ENCODE data around the gene OR11L1.

Gene OR11L1, protein sequence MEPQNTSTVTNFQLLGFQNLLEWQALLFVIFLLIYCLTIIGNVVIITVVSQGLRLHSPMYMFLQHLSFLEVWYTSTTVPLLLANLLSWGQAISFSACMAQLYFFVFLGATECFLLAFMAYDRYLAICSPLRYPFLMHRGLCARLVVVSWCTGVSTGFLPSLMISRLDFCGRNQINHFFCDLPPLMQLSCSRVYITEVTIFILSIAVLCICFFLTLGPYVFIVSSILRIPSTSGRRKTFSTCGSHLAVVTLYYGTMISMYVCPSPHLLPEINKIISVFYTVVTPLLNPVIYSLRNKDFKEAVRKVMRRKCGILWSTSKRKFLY

DNA sequence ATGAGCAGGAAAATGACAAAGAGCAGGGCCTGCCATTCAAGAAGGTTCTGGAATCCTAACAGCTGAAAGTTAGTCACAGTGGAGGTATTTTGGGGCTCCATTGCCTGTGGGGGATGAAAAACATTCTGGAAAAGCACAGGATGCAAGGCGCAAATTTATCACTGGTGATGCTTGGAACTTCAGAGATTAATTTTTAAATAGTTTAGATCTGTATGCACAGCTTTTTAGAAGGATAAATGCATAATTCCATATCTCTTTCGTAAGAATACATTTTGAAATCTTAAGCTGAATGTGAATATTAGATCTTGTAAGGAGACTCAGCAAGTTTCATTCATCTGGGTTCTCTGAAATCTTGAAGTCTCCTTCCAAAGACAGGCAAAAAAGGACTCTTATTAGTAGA, at the start of gene OR11L1:
OR11L1 (minus strand) TSS at position 101 of the 400 bp plus-strand sequence; CDS start at position 101, 0 bp downstream.
- DNase-seq (ENCODE audit: low spot score): no peak

DNA sequence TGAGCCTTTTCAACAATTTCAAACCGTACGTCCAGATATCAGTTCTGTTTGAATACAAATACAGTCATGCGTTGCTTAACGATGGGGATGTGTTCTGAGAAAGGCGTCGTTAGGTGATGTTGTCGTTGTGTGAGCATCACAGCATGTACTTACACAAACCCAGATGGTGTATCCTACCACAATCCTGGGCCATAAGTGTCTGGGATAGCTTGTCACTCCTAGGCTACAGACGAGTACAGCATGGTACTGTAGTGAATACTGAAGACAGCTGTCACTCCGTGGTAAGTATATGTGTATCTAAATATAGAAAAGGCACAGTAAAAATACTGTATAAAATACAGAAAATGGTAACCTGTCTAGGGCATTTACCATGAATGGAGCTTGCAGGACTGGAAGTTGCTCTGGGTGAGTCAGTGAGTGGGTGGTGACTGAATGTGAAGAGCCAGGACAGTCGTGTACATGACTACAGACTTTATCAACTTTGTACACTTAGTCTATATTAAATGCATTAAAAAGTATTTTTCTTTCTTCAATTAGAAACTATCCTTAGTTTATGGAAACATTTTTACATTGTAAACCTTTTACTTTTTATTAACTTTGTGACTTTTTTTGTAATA, 43.2 kb upstream of the OR11L1 start:
- no peak for DNase-seq (ENCODE audit: low spot score)

DNA sequence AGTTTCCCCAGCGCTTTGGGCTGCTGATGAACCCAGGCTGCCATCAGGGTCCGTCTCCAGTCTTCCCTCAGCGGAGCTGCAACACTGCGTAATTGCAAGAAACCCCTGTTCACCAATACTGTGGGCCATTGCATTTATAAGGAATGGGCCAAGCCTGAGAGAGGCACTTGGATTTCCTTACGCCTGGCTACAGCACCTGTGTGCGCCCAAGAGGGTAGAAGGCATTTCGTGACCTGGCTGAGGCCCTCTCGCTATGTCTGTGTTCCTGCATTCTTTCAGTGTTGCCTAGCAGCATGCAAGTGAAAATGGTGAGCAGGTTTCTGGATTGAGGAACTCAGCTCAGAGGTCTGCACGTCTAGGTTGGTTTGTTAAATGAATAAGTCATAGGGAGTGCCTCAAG, 41.6 kb upstream of the OR11L1 start:
- no peak for DNase-seq (ENCODE audit: low spot score)

DNA sequence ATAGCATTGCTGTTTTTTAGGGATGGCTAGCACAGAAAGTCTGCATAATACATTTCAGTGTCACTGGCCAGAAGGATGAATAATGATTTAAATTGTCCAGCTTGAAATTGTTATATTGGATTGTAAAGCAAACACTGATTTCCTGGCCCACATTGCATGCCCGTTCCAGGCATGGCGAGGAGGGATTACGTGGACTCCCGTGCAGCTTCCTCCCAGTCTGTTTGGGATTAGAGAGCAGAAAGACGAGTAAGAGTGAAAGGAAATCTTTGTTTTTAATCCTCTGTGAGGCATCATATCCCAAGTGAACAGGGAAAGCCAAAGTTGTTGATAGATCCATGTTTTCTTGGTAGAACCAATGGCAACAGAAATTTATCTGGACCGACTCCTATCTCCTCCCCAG, 23.7 kb upstream of the OR11L1 start:
- DNase-seq (ENCODE audit: low spot score): no peak

DNA sequence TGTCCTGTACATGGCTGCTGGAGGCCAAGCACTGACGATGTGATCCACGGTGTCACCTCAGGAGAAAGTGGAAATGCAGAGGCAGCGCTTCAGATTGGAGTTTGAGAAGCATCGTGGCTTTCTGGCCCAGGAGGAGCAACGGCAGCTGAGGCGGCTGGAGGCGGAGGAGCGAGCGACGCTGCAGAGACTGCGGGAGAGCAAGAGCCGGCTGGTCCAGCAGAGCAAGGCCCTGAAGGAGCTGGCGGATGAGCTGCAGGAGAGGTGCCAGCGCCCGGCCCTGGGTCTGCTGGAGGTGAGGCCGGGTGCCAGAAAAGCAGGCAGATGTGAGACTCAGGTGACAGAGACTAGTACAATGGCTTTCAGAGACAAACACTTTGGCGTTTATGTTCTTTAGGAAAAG, 22.9 kb upstream of the OR11L1 start:
- DNase-seq (ENCODE audit: low spot score): no peak

DNA sequence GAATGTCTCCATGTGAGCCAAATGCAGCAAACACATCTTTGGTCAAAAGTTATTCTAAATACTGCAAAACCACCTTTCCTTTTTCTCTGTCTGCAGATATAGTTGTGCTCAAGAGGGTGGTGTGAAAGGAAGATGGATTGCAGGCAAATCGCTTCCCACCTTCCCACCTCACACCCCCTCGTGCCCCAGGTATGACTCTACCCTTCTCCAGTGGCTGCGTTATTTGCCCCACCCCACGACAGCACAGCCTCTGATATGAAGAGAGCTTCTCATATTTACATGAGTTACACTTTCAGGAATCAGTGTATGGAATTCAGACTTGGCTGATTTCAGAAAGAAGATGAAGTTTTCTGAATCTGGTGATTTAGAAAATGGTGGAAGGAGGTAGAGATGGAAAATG, 21.1 kb upstream of the OR11L1 start:
- no peak for DNase-seq (ENCODE audit: low spot score)

DNA sequence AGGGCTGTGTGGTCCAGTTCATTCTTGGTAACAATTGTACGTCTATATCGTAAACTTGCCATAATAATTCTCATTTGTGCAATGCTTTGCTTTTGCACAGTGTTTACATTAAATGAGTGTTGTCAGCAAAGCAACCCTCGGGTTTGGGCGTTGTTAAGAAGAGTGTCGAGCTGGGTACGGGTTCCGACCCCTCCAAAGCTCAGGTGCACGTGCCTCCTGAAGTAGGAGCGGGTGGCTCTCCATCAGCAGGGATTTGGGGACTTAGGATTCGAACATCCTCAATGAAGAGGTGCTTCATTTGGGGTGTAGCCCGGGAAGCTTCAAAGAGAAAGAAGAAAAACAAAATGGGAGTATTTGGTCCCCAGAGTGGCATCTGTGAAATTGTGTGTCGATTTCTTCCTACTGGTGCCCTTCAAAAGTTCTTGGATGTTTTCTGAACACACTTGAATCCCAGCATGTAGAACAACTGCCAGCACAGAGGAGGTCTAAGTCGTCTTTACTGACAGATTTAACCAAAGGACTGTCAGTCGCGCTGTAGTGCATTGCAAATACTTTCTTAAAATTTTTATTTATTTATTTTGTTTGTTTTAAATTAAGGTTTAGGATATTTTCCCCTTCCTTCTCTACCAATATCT, 16.4 kb upstream of the OR11L1 start:
- no peak for DNase-seq (ENCODE audit: low spot score)

DNA sequence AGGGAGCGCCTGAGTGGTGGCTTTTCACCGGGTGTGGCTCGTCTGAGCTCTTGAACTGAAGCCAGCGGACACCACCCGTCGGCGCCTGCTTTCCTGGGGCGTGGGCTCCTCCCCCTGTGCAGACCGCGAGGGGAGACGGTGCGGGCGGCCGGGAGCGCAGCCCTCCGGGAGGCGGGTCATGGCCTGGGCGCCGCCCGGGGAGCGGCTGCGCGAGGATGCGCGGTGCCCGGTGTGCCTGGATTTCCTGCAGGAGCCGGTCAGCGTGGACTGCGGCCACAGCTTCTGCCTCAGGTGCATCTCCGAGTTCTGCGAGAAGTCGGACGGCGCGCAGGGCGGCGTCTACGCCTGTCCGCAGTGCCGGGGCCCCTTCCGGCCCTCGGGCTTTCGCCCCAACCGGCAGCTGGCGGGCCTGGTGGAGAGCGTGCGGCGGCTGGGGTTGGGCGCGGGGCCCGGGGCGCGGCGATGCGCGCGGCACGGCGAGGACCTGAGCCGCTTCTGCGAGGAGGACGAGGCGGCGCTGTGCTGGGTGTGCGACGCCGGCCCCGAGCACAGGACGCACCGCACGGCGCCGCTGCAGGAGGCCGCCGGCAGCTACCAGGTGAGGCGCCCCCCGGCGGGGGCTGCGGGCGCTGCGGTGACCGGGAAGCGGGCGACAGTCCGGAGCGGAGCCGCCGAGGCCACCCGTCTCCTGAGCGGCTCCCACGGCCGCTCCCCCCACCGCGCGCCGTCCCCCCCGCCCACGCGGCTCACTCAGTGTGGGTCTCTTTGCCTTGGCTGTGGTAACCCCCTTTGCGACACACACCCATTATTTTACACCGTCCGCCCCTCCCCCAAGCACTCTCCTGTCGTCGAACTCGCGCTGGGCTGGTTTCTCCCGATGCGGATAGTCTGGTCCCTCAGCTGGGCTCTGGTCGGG, 15.6 kb upstream of the OR11L1 start, which contains the start of gene TRIM58:
TRIM58 (plus strand) TSS at position 119 of the 916 bp plus-strand sequence; CDS start at position 179, 60 bp downstream.
- DNase-seq (ENCODE audit: low spot score): no peak

DNA sequence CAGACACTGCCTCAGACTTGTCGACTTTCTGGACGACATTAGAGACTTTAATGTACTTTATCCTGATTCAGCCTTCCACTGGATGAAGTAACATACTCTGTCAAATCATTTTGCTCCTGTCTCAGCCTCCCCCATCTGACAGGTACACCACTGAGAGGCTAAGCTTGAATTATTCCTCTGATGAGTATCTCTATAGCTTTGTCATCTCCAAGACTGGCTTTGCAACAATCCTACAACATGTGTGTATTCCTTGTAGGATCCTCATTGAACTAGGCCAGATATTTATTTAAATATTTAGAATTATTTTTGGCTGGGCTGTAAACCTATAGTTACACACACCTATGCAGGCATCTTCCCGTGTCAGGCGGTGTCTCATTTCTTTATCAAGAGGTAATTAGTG, 14.2 kb upstream of the OR11L1 start:
- DNase-seq (ENCODE audit: low spot score): no peak

DNA sequence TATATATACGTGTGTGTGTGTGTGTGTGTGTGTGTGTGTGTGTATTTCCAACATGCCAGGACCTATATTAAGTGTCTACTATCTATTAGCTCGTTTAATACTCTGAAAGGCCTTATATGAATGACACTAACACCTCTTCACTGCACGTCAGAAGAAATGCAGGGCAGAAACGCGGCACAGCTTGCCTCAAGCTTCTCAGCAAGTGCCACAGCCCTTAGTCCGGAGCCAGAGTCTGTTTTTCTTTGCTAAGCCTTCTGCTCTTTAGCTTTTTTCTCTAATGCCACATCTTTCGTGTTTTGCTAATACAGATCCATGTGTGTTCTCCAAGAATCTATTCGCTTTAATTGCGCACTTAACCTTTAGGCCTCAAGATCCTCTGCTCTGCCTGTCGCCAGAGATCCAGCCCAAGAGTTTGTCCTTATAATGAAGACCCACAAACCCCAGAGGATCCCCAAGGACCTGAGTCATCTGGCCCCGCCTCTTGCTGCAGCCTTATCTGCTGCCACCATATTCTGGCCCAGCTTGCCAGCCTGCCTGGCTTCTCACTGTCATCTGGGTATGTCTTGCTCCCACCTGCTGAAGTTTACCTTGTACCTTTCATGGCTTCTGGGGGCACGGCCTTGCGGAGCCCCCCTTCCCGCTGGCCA, 13.3 kb upstream of the OR11L1 start:
- DNase-seq (ENCODE audit: low spot score): no peak

DNA sequence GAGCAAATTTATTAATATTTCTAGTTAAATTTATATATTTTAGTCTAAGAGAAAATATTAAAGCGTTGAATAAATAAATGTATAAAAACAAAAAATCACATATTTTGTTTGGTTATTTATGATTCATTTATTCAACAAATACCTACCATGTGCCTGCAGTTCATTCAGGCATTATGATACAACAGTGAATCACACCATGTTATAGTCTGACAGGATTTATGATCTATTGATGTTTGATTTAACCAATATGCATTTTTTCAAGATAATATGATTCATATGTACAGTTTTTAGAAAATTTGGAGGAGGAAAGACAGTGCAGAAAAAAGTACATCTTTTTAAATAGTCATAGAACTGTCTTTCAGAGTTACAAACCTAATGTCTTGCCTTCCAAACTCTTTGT, 7.9 kb upstream of the OR11L1 start:
- DNase-seq (ENCODE audit: low spot score): no peak

DNA sequence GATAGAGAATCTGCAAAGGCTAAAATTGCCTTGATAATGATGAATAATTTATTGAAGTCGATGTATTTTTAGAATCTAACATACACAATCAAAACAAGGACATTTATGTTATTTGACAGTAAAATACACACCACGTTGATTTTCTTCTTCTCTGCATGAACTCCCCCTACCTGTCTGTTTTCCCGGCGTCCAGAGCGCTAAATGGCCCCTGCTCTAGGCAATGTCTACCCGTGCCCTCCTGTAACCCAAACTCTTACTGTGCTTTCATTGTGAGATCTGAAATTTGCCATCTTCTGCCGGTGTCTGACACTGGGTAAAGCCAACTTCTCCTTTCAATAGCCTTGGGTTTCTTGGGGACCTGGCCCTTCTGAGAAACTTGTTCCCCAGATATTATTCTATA, 6.7 kb upstream of the OR11L1 start:
- DNase-seq (ENCODE audit: low spot score): no peak

DNA sequence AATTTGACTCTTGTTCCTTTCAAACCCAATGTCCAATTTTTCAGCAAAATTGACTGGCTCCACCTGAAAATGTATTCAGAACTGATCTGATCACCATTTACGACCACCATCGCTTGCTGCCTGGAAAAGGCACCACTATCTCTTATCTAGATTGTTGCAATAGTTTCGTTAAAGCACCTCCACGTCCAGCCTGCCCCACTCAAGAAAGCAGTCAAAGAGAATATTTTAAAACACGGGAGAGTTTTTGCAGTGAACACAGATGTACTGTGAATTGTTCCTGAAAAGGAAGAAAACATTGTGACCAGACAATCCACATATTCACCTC, 4.0 kb upstream of the OR11L1 start:
- no peak for DNase-seq (ENCODE audit: low spot score)

DNA sequence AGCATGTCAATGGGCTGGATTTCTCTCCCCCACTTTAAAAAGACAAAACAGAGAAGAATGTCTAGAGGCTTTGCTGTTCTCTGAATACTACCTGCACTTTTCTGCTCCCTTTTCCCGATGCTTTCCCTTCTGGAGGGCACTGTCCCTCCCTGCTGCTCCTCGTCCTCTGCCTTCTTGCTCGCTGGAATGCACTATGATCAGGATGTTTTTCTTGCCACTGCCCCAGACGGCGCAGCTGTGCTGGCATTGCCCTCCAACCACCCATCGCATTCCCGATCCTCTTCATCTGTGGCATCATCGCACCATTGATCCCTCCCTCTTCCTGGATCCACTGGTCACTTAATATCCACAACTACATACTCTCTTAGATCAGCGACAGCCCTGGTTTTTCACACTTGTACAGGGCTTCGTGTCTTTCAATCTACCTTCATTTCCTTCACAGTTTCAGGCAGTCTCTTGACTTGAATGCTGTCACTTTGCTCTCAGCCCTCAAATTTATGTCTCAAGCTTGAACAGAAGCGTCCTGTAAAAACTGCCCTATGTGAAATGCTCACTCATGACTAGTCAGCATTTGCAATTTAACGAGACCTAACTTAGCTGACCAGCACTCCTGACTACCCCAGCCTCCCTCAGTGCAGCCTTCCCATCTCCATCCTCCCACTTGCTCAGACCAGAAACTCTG, 3.5 kb upstream of the OR11L1 start:
- no peak for DNase-seq (ENCODE audit: low spot score)

DNA sequence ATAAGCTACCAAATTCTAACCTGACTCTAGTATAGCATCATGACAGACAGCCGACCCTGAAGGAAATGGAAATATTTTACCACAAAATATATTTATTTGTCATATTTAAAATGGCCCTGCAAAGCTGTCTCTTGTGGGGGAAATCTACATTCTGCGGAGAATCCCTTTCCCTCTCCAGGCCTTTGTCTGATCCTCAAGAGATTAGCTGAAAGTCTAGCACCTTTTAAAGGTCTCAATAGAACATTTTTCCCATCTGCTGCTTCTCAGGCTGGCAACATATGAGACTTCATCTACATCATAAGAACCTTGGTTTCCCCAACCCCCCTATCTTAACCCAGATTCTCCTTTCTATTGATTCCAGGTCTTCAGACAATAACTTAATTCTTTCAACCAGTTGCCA, 1.7 kb upstream of the OR11L1 start:
- no peak for DNase-seq (ENCODE audit: low spot score)

DNA sequence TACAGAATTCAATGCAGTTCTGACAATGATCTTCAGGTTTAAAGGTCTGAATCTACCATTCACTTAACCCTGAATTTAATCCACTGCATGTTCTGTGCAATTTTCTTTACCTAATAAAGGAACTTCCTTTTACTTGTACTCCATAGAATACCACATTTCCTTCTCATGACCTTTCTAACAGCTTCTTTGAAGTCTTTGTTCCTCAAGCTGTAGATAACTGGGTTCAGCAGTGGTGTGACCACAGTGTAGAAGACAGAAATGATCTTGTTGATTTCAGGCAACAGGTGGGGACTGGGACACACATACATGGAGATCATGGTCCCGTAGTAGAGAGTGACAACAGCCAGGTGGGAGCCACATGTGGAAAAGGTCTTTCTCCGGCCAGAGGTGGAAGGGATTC, 878 bp downstream of the OR11L1 start:
- DNase-seq (ENCODE audit: low spot score): no peak

DNA sequence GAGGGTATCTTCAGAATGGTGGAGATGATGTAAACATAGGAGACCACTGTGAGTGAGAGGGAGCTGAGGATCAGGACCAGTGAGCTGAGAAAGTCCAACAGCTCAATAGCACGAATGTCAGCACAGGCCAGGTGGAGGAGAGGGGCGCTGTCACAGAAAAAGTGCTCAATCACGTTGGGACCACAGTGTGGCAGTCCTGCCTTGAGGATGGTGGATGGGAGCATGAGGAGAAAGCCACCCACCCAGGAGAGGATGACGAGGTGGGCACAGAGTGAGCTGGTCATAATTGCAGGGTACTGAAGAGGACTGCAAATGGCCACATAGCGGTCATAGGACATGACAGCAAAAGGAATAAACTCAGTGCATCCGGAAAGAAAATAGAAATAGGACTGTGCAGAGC, 8.1 kb downstream of the OR11L1 start:
- DNase-seq (ENCODE audit: low spot score): no peak

DNA sequence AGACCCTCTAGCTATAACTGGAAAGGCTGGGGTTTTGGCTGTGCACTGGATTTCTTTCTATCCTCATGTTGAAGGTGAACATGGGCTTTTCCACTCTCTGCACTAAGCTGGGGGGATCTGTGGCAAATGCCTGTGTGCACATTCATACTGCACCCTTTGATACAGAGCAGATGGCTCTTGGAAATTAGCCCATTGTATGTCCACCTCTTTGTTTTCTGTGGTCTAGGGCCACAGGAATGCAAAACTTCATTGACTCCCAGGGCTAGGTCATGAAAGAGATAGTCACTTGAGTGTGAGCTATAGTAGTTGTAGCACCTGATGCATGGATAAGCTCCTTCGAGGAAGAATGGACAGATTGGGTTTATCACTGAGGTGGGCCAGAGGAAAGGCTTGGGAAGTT, 12.0 kb downstream of the OR11L1 start:
- DNase-seq (ENCODE audit: low spot score): no peak

DNA sequence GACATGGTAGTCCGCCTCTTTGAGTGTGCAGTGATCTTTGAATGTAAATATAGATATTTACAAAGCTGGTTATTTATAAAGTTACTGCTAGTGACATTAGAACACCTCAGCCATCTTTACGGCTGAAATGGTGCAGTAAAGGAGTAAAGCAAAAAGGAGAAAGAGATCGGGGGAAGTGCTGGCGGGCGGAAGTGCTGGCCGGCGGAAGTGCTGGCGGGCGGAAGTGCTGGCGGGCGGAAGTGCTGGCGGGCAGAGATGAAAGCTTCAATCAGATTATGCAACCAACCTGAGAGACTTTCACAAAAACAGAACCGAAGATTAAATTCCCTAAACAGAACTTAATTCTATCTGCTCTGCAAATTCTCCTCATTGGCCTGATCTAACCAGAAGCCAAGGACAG, 16.3 kb downstream of the OR11L1 start:
- DNase-seq (ENCODE audit: low spot score): no peak

DNA sequence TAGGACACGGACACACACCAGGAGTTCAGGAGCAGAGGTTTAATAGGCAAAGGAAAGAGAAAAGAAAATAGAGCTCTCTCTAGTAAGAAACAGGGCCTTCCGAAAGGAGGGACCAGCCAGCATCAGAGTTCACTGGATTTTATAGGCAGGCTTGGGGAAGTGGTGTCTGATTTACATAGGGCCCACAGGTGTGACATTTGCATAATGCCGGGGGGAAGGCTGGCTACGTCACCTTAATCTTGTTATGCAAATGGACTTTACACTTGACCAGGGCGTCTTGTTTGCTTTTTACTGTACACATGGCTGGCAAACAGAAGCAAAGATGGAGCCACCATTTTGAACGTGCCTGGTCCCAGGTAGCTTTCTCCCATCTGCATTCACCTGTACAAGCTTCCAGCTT, 17.7 kb downstream of the OR11L1 start, which contains the start of gene OR14A16:
OR14A16 (minus strand) TSS at position 97 of the 400 bp plus-strand sequence. CDS start 8,390 bp downstream, outside the sequence.
- no peak for DNase-seq (ENCODE audit: low spot score)

DNA sequence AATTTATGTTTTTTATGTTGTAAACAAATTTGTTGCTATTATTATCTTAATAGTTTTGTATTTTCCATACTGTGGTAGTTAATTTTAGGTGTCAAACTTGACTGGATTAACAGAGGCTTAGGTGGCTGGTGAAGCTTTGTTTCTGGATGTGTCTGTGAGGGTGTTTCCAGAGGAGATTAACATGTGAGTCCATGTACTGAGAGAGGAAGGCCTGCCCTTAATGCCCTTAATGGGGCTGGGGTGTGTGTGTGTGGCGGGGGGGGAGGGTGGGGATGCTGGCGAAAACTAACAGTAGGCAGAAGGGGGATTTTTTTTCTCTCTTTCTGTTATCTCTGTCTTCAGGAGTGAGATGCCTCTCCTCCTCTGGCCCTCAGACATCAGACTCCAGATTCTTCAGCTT, 19.6 kb downstream of the OR11L1 start:
- no peak for DNase-seq (ENCODE audit: low spot score)

All from CD4-positive, alpha-beta T cell treated with Interleukin-6 at 100 ng/mL for 8 hours (primary cell).